Activated CD8-positive, alpha-beta memory T cell treated with anti-CD3 and anti-CD28 coated beads, Interleukin-2, amount 10 ng/mL, durations not matched to agents 7 days and 5 days (primary cell): ENCODE data around the gene AFF4. TPM values are rescaled to one million over a fixed set of nuclear protein-coding genes. Genes with fewer than 3 reads are reported as not detected.
A peak's percentile ranks its signal among the peaks of the same experiment; 100 is the strongest.
"Not testable (repeated sequence)": the region's sequence is repeated elsewhere in the genome, so short reads cannot be mapped to it uniquely, and the experiment has no call there.

ENCODE experiments used
- ATAC-seq: fragments of 150-1000 bp; cut with Tn5 transposase; one replicate; pipeline ENCODE4 v1.10.0; 2021; ENCODE audit warnings: moderate library complexity
- CTCF ChIA-PET: fragments of 350-600 bp; sonication (Branson Sonifier 250); formaldehyde crosslinking; loops from one replicate; lab custom pipeline; 2021; ENCODE audit warnings: antibody characterized with exemption; lab: Charles Lee
- DNase-seq: peaks from one replicate; pipeline ENCODE4 v3.0.0-alpha.2; 2020
- H3K27ac Mint-ChIP-seq: one replicate; pipeline ENCODE4 v1.8.0; 2021; ENCODE audit warnings: mild to moderate bottlenecking, mixed read lengths
- H3K27me3 Mint-ChIP-seq: one replicate; pipeline ENCODE4 v1.8.0; 2021; ENCODE audit warnings: mixed read lengths
- H3K36me3 Mint-ChIP-seq: one replicate; pipeline ENCODE4 v1.8.0; 2021; ENCODE audit warnings: mild to moderate bottlenecking, mixed read lengths
- H3K4me1 Mint-ChIP-seq: one replicate; pipeline ENCODE4 v1.8.0; 2021; ENCODE audit warnings: mixed read lengths
- H3K4me3 Mint-ChIP-seq: one replicate; pipeline ENCODE4 v1.8.0; 2021; ENCODE audit warnings: mild to moderate bottlenecking, moderate library complexity, mixed read lengths
- H3K9me3 Mint-ChIP-seq: one replicate; pipeline ENCODE4 v1.8.0; 2022; ENCODE audit warnings: low read depth, mixed read lengths
- total RNA-seq, 2 experiments: library from RNA; stranded (reverse); gene quantifications; one replicate each; pipeline ENCODE4 v1.2.3, GENCODE V29; 2021

Gene AFF4, protein sequence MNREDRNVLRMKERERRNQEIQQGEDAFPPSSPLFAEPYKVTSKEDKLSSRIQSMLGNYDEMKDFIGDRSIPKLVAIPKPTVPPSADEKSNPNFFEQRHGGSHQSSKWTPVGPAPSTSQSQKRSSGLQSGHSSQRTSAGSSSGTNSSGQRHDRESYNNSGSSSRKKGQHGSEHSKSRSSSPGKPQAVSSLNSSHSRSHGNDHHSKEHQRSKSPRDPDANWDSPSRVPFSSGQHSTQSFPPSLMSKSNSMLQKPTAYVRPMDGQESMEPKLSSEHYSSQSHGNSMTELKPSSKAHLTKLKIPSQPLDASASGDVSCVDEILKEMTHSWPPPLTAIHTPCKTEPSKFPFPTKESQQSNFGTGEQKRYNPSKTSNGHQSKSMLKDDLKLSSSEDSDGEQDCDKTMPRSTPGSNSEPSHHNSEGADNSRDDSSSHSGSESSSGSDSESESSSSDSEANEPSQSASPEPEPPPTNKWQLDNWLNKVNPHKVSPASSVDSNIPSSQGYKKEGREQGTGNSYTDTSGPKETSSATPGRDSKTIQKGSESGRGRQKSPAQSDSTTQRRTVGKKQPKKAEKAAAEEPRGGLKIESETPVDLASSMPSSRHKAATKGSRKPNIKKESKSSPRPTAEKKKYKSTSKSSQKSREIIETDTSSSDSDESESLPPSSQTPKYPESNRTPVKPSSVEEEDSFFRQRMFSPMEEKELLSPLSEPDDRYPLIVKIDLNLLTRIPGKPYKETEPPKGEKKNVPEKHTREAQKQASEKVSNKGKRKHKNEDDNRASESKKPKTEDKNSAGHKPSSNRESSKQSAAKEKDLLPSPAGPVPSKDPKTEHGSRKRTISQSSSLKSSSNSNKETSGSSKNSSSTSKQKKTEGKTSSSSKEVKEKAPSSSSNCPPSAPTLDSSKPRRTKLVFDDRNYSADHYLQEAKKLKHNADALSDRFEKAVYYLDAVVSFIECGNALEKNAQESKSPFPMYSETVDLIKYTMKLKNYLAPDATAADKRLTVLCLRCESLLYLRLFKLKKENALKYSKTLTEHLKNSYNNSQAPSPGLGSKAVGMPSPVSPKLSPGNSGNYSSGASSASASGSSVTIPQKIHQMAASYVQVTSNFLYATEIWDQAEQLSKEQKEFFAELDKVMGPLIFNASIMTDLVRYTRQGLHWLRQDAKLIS
- 10 to 100 TPM; 32.6 to 34.7 TPM for total RNA-seq

DNA sequence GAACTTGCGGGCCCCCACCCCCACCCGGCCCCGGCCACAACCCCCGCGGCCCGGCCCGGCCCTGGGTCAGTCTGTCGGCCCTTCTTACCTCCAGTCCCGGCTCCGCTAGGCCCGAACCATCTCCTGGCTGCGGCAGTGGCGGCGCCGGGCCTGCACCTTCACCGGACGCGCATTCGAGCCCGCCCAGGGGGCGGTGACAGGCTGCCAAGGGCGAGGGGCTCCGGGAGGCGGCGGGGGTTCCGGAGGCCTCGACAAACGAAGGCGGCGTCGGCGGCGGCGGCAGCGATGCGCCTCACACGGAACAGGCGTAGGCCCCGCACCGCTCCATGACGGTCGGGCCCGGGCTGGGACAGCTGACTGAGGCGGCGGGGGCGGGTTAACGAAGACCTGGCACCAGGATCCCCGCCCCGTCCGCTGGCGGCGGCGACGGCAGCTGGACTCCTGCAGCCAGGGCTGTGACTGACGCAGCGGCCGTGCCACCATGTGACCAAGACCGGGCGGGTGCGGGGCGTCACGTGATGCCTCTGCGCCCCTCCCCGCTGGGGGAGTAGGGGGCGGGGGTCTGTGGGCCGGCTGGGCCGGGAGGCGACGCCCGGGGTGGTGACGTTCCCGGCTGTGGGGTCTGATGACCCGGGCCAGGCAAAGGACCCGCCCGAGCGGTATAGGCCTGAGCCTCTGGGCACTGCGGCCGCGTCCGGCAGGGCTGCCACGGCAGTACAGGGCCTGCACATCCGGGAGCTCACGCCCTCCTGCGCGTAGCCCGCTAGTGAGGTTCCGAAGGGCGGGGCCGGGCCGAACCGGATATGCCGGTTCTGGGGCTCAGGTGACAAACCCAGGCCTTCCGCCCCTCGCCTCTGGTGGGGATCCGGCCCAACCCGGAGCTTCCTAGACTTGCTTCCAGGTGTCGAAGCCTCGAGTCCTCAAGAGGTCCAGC, at the start of gene AFF4:
Gene AFF4, minus strand, starts transcription at position 464 of the 934 bp plus-strand sequence. CDS start 26,445 bp downstream, outside the sequence.
- H3K9me3 Mint-ChIP-seq: no peaks in the 10 kb centered on the region
- ATAC-seq: peak; percentile 90
- H3K27me3 Mint-ChIP-seq: no peaks in the 10 kb centered on the region
- DNase-seq: peak; percentile 94
- peaks cover 23% of the 10 kb centered on the region for H3K4me1 Mint-ChIP-seq
- peak within 1 kb of the TSS; percentile 97 for H3K27ac Mint-ChIP-seq
- peak within 1 kb of the TSS; percentile 92 for H3K4me3 Mint-ChIP-seq
- CTCF ChIA-PET: interaction anchor here (0.7 to 1.7 kb wide), 5 partner anchors 10 to 802 kb away, joined by 3 to 5 read pairs (median 3); no protein-coding TSS in a partner anchor
- H3K36me3 Mint-ChIP-seq: peaks cover 17% of the 10 kb centered on the region

DNA sequence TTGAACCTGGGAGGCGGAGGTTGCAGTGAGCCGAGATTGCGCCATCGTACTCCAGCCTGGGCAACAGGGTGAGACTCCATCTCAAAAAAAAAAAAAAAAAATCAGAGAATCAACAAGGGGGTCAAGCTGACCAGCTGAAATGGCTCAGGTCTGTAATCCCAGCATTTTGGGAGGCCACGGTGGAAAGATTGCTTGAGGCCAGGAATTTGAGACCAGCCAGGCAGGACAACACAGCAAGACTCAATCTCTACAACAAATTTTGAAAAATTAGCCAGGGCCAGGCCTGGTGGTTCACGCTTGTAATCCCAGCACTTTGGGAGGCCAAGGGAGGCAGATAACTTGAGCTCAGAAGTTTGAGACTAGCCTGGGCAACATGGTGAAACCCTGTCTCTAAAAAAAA, 45.0 kb upstream of the AFF4 start:
- H3K4me1 Mint-ChIP-seq, H3K4me3 Mint-ChIP-seq, H3K27ac Mint-ChIP-seq, H3K9me3 Mint-ChIP-seq, DNase-seq, ATAC-seq, H3K27me3 Mint-ChIP-seq: not testable (repeated sequence)
- H3K36me3 Mint-ChIP-seq: peaks cover 16% of the 10 kb centered on the region
- CTCF ChIA-PET: interaction anchor here (0.8 kb wide), 1 partner anchor 384 kb away, joined by 3 read pairs; no protein-coding TSS in a partner anchor

DNA sequence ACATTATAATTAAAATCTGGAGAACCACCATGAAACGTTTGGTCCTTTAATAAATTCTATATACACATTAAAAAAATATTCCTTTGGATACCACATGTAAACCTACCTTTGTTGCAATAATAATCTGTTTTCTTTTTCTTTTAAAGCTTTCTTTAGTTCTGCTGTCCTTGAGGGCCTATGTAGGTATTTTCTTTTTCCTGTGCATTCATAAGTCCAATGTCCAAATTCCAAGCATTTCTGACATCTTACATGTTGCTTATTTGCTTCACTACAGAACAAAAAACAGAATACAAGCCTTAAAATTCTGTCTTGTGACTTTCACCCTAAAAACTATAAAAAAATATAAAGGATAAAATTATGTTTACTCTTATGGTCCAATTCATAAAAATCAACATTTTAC, 43.2 kb upstream of the AFF4 start:
- no peak overlapping the region for H3K27ac Mint-ChIP-seq
- no peaks in the 10 kb centered on the region for H3K27me3 Mint-ChIP-seq
- DNase-seq: no peak
- peaks cover 22% of the 10 kb centered on the region for H3K36me3 Mint-ChIP-seq
- CTCF ChIA-PET: no interaction called here
- no peak for ATAC-seq
- H3K4me3 Mint-ChIP-seq: no peak overlapping the region
- peaks cover 2% of the 10 kb centered on the region for H3K4me1 Mint-ChIP-seq
- no peaks in the 10 kb centered on the region for H3K9me3 Mint-ChIP-seq

DNA sequence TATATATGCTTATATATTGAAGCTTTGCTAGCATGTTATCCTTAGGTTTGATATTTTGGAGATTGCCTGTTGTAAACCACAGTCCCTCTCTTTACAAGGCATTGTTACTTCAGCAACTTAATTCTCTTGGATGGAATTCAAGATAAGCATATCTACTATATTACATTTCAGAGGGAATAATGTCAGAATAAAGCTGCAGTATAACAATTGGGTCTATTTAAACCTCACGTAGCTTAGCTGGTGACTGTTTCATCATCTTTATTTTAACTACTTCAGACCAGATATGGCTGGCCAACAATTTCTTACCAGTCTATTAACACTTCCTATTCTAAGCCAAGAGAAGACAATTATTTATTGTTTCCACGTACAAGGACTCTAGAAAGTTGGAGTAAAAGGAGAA, 35.8 kb upstream of the AFF4 start:
- no peaks in the 10 kb centered on the region for H3K27me3 Mint-ChIP-seq
- H3K27ac Mint-ChIP-seq: no peak overlapping the region
- CTCF ChIA-PET: no interaction called here
- H3K9me3 Mint-ChIP-seq: no peaks in the 10 kb centered on the region
- peaks cover 1% of the 10 kb centered on the region for H3K4me1 Mint-ChIP-seq
- H3K4me3 Mint-ChIP-seq: no peak overlapping the region
- H3K36me3 Mint-ChIP-seq: peaks cover 13% of the 10 kb centered on the region
- ATAC-seq: no peak
- DNase-seq: no peak

DNA sequence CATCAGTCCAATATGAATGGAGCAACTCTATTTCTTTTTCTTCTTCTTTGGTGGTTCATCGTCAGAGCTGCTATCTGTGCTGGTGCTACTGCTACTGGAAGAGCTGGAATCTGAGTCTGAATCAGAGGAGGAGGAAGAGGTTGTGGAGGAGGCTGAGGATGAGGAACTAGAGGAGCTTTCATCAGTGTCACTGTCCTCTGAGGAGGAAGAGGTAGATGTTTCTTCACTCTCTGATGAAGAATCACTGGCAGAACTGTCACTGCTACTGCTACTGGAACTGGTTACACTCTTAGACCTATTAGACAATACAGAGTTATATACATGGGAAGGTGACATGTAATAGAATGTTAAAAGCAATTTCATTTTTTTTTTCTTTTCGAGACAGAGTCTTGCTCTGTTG, 35.1 kb upstream of the AFF4 start:
- peaks cover 13% of the 10 kb centered on the region for H3K36me3 Mint-ChIP-seq

DNA sequence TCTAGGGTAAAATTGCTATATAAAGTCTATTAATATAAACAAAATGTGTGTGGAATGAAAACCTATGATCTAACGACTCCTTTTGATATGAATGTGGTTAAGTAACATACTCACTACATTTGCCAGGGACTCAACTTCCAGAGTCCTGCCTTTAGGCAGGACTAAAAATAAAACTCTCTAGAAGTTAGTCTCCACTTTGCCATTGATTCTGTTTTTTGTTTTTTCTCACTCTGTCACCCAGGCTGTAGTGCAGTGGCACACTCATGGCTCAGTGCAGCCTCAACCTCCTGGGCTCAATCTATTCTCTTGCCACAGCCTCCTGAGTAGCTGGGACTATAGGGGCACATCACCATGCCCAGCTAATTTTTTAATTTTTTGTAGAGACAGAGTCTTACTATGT, 32.9 kb upstream of the AFF4 start:
- no peak overlapping the region for H3K4me3 Mint-ChIP-seq
- H3K9me3 Mint-ChIP-seq: no peaks in the 10 kb centered on the region
- H3K27me3 Mint-ChIP-seq: no peaks in the 10 kb centered on the region
- DNase-seq: no peak
- no peak overlapping the region for H3K27ac Mint-ChIP-seq
- ATAC-seq: no peak
- H3K36me3 Mint-ChIP-seq: peaks cover 4% of the 10 kb centered on the region
- peaks cover 3% of the 10 kb centered on the region for H3K4me1 Mint-ChIP-seq
- CTCF ChIA-PET: no interaction called here

More for the DNA sequence above, 35.1 kb upstream of the AFF4 start:
- no peak overlapping the region for H3K27ac Mint-ChIP-seq
- H3K4me1 Mint-ChIP-seq: peaks cover 3% of the 10 kb centered on the region
- DNase-seq (no peak), ATAC-seq (no peak)
- CTCF ChIA-PET: no interaction called here
- H3K4me3 Mint-ChIP-seq: no peak overlapping the region
- no peaks in the 10 kb centered on the region for H3K9me3 Mint-ChIP-seq
- H3K27me3 Mint-ChIP-seq: no peaks in the 10 kb centered on the region

DNA sequence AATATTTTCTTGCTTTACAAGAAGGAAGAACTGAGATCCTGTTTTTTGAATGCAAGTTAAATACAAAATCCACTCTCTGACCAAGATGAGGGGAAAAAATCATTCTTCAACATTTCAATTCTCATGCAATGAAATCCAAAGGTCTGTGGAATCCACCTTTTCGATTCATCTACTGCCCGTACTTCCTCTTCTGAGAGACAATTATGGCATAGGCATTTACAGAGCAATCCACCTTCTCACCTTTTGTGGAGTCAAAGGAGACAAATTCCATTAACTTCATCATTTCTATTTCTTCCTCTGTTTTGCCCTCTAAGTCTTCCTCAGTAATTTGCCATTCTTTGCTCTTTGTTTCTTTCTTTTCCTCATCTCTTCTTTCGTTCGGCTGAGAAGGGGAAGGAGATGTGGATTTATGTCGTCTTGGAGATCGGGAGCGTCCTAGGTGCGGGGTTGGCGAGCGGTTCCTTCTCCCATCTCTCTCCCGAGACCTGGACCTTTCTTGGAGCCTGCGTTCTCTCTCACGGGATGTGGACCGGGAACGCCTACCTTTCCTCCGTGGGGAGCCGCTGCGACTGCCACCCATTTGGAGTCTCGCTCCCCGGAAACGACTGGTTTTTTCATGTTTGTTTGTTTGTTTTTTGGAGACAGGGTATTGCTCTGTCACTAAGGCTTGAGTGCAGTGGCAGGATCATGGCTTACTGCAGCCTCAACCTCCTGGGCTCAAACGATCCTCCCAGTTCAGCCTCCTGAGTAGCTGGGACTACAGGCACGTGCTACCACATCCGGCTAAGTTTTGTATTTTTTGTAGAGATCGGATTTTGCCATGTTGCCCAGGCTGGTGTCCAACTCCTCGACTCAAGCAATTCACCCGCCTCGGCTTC, 24.3 kb upstream of the AFF4 start:
- CTCF ChIA-PET: no interaction called here
- no peak for DNase-seq
- no peak for ATAC-seq
- Mint-ChIP-seq H3K27me3 (no peaks in the 10 kb centered on the region), H3K4me3 (no peak overlapping the region), H3K9me3 (no peaks in the 10 kb centered on the region), H3K27ac (no peak overlapping the region), H3K4me1 (no peaks in the 10 kb centered on the region), H3K36me3 (no peaks in the 10 kb centered on the region)

DNA sequence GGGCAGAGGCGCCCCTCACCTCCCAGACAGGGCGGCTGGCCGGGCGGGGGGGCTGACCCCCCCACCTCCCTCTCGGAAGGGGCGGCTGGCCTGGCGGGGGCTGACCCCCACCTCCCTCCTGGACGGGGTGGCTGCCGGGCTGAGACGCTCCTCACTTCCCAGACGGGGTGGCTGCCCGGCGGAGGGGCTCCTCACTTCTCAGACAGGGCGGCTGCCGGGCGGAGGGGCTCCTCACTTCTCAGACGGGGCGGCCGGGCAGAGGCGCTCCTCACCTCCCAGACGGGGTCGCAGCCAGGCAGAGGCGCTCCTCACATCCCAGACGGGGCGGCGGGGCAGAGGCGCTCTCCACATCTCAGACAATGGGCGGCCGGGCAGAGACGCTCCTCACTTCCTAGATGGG, 19.5 kb upstream of the AFF4 start:
- DNase-seq, ATAC-seq, H3K27ac Mint-ChIP-seq, H3K9me3 Mint-ChIP-seq, CTCF ChIA-PET, H3K4me3 Mint-ChIP-seq, H3K27me3 Mint-ChIP-seq, H3K36me3 Mint-ChIP-seq, H3K4me1 Mint-ChIP-seq: not testable (repeated sequence)

DNA sequence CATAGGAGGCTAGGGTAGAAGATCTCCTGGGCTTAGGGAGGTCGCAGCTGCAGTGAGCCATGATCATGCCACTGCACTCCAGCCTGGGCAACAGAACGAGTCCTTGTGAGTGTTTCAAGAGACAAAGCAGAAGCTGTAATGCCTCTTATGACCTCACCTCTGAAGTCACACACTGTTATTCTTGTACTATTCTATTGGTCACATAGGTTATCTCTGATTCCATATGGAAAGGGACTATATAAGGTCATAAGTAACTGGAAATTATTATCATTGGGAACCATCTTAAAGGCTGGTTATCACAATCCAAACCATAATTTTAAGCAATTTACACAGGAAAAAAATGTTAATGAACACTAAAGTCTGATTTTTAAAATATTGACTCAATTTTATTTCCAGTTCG, 17.9 kb upstream of the AFF4 start:
- H3K36me3 Mint-ChIP-seq: peaks cover 2% of the 10 kb centered on the region
- CTCF ChIA-PET: no interaction called here
- no peak overlapping the region for H3K27ac Mint-ChIP-seq
- peaks cover 3% of the 10 kb centered on the region for H3K27me3 Mint-ChIP-seq
- DNase-seq: no peak
- no peak overlapping the region for H3K4me3 Mint-ChIP-seq
- H3K9me3 Mint-ChIP-seq: peaks cover 1% of the 10 kb centered on the region
- no peaks in the 10 kb centered on the region for H3K4me1 Mint-ChIP-seq
- no peak for ATAC-seq

DNA sequence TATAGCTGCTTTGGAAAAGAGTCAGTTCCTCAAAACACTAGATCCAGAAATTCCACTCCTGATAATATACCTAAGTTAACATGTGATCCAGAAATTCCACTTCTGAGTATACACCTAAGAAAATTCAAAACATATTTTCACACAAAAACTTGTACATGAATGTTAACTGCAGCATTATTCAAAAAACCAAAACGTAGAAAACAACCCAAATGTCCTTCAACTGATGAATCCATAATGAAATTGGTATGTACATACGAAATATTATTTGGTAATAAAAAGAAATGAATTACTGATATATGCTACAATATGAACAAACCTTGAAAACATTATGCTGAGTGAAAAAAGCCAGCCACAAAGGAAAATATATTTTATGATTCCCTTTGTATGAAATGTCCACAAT, 16.5 kb upstream of the AFF4 start:
- Mint-ChIP-seq H3K36me3 (peaks cover 2% of the 10 kb centered on the region), H3K27ac (no peak overlapping the region), H3K4me1 (no peaks in the 10 kb centered on the region), H3K27me3 (peaks cover 5% of the 10 kb centered on the region), H3K9me3 (peaks cover 1% of the 10 kb centered on the region), H3K4me3 (no peak overlapping the region)
- DNase-seq (no peak), ATAC-seq (no peak)
- CTCF ChIA-PET: no interaction called here

DNA sequence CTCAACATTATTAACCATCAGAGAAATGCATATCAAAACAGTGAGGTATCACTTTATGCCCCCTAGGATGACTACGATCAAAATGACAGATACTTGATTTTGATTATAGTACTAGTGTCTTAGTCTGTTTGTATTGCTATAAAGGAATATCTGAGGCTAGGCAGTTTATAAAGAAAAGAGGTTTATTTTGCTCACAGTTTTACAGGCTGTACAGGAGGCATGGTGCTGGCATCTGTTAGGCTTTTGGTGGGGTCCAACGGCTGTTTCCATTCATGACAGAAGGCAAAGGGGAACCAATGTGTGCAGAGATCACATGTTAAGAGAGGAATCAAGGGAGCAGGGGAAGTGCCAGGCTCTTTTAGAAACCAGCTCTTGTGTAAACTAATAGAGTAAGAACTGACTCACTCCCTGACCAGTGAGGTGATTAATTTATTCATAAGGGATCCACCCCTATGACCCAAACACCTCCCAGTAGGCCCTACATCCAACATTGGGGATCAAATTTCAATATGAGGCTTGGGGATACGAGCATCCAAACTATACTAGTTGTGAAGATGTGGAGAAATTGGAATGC, 16.0 kb upstream of the AFF4 start:
- Mint-ChIP-seq H3K27ac (no peak overlapping the region), H3K36me3 (peaks cover 2% of the 10 kb centered on the region), H3K4me1 (no peaks in the 10 kb centered on the region), H3K4me3 (no peak overlapping the region), H3K9me3 (peaks cover 1% of the 10 kb centered on the region), H3K27me3 (peaks cover 5% of the 10 kb centered on the region)
- no peak for DNase-seq
- CTCF ChIA-PET: no interaction called here
- no peak for ATAC-seq
